ENCODE measurements around the gene CXXC5. TPM values are rescaled to one million over a fixed set of nuclear protein-coding genes. Genes with fewer than 3 reads are reported as not detected.

The CXXC5 gene
- total and polyA plus RNA-seq, 2 of the 4 experiments (the other 2 are of a cell fraction): 24.9 to 35.7 TPM

DNA sequence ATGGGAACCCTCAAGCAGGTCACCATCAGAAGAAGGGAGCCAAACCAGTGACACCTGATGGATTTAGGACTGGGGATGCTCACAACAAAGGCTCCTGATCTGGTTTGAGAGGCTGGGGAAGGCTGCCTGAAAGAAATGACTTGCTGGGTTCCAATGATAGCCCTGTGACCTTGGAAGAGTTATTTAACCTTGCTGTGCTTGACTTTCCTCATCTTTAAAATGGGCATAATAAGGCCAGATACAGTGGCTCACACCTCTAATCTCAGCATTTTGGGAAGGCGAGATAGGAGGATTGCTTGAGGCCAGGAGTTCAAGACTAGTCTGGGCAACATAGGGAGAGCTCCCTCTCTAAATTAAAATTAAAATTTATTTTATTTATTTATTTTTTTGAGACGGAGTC, 83.9 kb downstream of the CXXC5 start:
- H3K14ac ChIP-seq (replicated peaks; ENCODE audit: low read depth, low read length): no peak overlapping the region
- TF ChIP-seq RFX5 (IDR thresholded peaks at IDR 0.05; ENCODE audit: low read depth, low read length) (no peak), CTCF (conservative IDR thresholded peaks at IDR 0.05; ENCODE audit: low read depth, low read length) (no peak), SMC3 (IDR thresholded peaks at IDR 0.05; ENCODE audit: low read depth, low read length) (no peak), MAFK (IDR thresholded peaks at IDR 0.05; ENCODE audit: low read depth, low read length) (no peak), MAZ (IDR thresholded peaks at IDR 0.05; ENCODE audit: borderline replicate concordance, low read depth, low read length) (no peak), CEBPB (IDR thresholded peaks at IDR 0.05; ENCODE audit: low read depth, low read length) (no peak), BHLHE40 (IDR thresholded peaks at IDR 0.05; ENCODE audit: low read depth, low read length) (no peak), FOS (IDR thresholded peaks at IDR 0.05; ENCODE audit: low read depth, low read length) (no peak), NFE2L2 (IDR thresholded peaks at IDR 0.05; ENCODE audit: low read depth, low read length) (no peak), RCOR1 (IDR thresholded peaks at IDR 0.05; ENCODE audit: insufficient replicate concordance, low read length) (no peak), POLR2A (IDR thresholded peaks at IDR 0.05; ENCODE audit: low read depth, low read length) (no peak), RAD21 (IDR thresholded peaks at IDR 0.05; ENCODE audit: low read length) (no peak), CHD1 (IDR thresholded peaks at IDR 0.05; ENCODE audit: low read depth, low read length) (no peak), MXI1 (IDR thresholded peaks at IDR 0.05; ENCODE audit: borderline replicate concordance, low read depth, low read length) (no peak)
- TF ChIP-seq, protein P1, sequence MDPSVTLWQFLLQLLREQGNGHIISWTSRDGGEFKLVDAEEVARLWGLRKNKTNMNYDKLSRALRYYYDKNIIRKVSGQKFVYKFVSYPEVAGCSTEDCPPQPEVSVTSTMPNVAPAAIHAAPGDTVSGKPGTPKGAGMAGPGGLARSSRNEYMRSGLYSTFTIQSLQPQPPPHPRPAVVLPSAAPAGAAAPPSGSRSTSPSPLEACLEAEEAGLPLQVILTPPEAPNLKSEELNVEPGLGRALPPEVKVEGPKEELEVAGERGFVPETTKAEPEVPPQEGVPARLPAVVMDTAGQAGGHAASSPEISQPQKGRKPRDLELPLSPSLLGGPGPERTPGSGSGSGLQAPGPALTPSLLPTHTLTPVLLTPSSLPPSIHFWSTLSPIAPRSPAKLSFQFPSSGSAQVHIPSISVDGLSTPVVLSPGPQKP (IDR thresholded peaks at IDR 0.05; ENCODE audit: borderline replicate concordance, low read depth, low read length): no peak
- TF ChIP-seq, protein P2, sequence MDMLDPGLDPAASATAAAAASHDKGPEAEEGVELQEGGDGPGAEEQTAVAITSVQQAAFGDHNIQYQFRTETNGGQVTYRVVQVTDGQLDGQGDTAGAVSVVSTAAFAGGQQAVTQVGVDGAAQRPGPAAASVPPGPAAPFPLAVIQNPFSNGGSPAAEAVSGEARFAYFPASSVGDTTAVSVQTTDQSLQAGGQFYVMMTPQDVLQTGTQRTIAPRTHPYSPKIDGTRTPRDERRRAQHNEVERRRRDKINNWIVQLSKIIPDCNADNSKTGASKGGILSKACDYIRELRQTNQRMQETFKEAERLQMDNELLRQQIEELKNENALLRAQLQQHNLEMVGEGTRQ (IDR thresholded peaks at IDR 0.05; ENCODE audit: low read depth, low read length): no peak
- WGBS, 2 experiments (ENCODE audit: extremely low coverage in 2 of 2, insufficient read length in 1 of 2): no CpG with 5 or more reads among the region's 2 CpGs
- H4K91ac ChIP-seq (ENCODE audit: insufficient read depth, low read depth, low read length): no peak overlapping the region
- ChIA-PET CTCF (no interaction called here), POLR2A (ENCODE audit: unreplicated experiment) (no interaction called here)
- no peak overlapping the region for H4K5ac ChIP-seq (ENCODE audit: low read depth, low read length)
- H3K9me3 ChIP-seq (ENCODE audit: control insufficient read depth, insufficient read depth, low read length): no peaks in the 10 kb centered on the region
- H3K4me3 ChIP-seq (ENCODE audit: insufficient read depth, low read depth, low read length): no peak overlapping the region
- no peak overlapping the region for H2AK5ac ChIP-seq (ENCODE audit: low read depth, low read length)
- no peaks in the 10 kb centered on the region for H3K36me3 ChIP-seq (ENCODE audit: control insufficient read depth, insufficient read depth, low read length)
- H3K4me2 ChIP-seq (ENCODE audit: low read depth, low read length): no peak overlapping the region
- no peak overlapping the region for H2BK20ac ChIP-seq (ENCODE audit: low read depth, low read length)
- no peak overlapping the region for H3K18ac ChIP-seq (ENCODE audit: low read depth, low read length)
- in situ Hi-C loops (cut with MboI; ENCODE audit: low sequenced_read_pairs): no loop called here
- H3K23ac ChIP-seq (ENCODE audit: low read depth, low read length): no peak overlapping the region
- intact Hi-C loops (cut with micrococcal nuclease): no loop called here
- H3K4ac ChIP-seq (ENCODE audit: low read depth, low read length): no peak overlapping the region
- H4K8ac ChIP-seq (ENCODE audit: low read depth in 2 of 2, low read length in 2 of 2): no peak overlapping the region
- H3K9me1 ChIP-seq (ENCODE audit: insufficient read depth, low read length): peaks cover 4% of the 10 kb centered on the region; the same call in 1 of the 2 replicates
- dilution Hi-C loops (cut with HindIII; ENCODE audit: low sequenced_read_pairs, unreplicated experiment): no loop called here
- no peaks in the 10 kb centered on the region for H3K79me1 ChIP-seq (ENCODE audit: low read depth in 1 of 2, low read length in 2 of 2)
- no peaks in the 10 kb centered on the region for H3K4me1 ChIP-seq (ENCODE audit: control insufficient read depth, insufficient read depth, low read length)
- no peaks in the 10 kb centered on the region for H3K27me3 ChIP-seq (ENCODE audit: control insufficient read depth, insufficient read depth, low read length)
- H2BK5ac ChIP-seq (ENCODE audit: low read depth, low read length, poor library complexity, severe bottlenecking): no peak overlapping the region
- H3K27ac ChIP-seq (ENCODE audit: insufficient read depth, low read length): no peak overlapping the region
- H2AK9ac ChIP-seq (replicated peaks; ENCODE audit: low read depth, low read length, poor library complexity): no peak overlapping the region
- H2BK120ac ChIP-seq (ENCODE audit: low read depth, low read length): no peak overlapping the region
- H2AFZ ChIP-seq (replicated peaks; ENCODE audit: low read length, poor library complexity): no peak overlapping the region
- ATAC-seq (ENCODE audit: low read depth) (no peak), DNase-seq (no peak)
- H3K9ac ChIP-seq (ENCODE audit: low read depth, low read length): no peak overlapping the region
- no peak overlapping the region for H2BK15ac ChIP-seq (ENCODE audit: low read depth, low read length)
- no TSS peak for BruUV-seq (replicated peaks)
- H4K20me1 ChIP-seq (ENCODE audit: insufficient read depth, low read length): no peaks in the 10 kb centered on the region
- H3K56ac ChIP-seq (ENCODE audit: extremely low read depth, insufficient read depth, low read length): no peak overlapping the region

Measured in IMR-90 (cell line).